Stimulated activated memory B cell treated with anti-CD40 and anti-IgM and Interleukin-4, amounts not matched to agents 10 μg/mL and 1 μg/mL and 100 μg/mL, for 72 hours (primary cell): ENCODE measurements around the gene CHDH.

Source experiments
- ATAC-seq: fragments of 150-1000 bp; cut with Tn5 transposase; 2 replicates; pipeline ENCODE4 v1.10.0; 2021
- H3K27ac Mint-ChIP-seq: one replicate; pipeline ENCODE4 v1.8.0; 2022; ENCODE audit warnings: mild to moderate bottlenecking, mixed read lengths
- H3K27me3 Mint-ChIP-seq: one replicate; pipeline ENCODE4 v1.8.0; 2022; ENCODE audit warnings: mixed read lengths
- H3K36me3 Mint-ChIP-seq: one replicate; pipeline ENCODE4 v1.8.0; 2022; ENCODE audit warnings: mixed read lengths
- H3K4me1 Mint-ChIP-seq: one replicate; pipeline ENCODE4 v1.8.0; 2022; ENCODE audit warnings: mixed read lengths
- H3K4me3 Mint-ChIP-seq: one replicate; pipeline ENCODE4 v1.8.0; 2022; ENCODE audit warnings: mild to moderate bottlenecking, moderate library complexity, mixed read lengths
- H3K9me3 Mint-ChIP-seq: one replicate; pipeline ENCODE4 v1.8.0; 2022; ENCODE audit warnings: mixed read lengths

The CHDH gene

GRCh38 chr3:53846134-53846850, at the start of gene CHDH, which contains the start of gene IL17RB:
CHDH (minus strand) TSS chr3:53846419; CDS start chr3:53824008, 22,411 bp downstream.
IL17RB (plus strand) TSS chr3:53846568; CDS start chr3:53846589, 21 bp downstream.
- Mint-ChIP-seq H3K4me3 (peak within 1 kb of the TSS; percentile 79), H3K27ac (peak within 1 kb of the TSS; percentile 80), H3K27me3 (peaks cover 10% of the 10 kb centered on the region), H3K9me3 (no peaks in the 10 kb centered on the region), H3K36me3 (peaks cover 22% of the 10 kb centered on the region), H3K4me1 (peaks cover 41% of the 10 kb centered on the region)
- peak; percentile 61 for ATAC-seq

- H3K4me3 Mint-ChIP-seq, result peak overlapping the region; percentile 83
- ATAC-seq, result no peak
- H3K9me3 Mint-ChIP-seq, result peaks cover 6% of the 10 kb centered on the region
- peaks cover 3% of the 10 kb centered on the region for H3K27me3 Mint-ChIP-seq
- peaks cover 20% of the 10 kb centered on the region for H3K36me3 Mint-ChIP-seq
- H3K4me1 Mint-ChIP-seq, result peaks cover 44% of the 10 kb centered on the region
- H3K27ac Mint-ChIP-seq, result peak overlapping the region; percentile 98
These were observed 46.0 kb upstream of the CHDH start for GRCh38 chr3:53892286-53892637.

- no peaks in the 10 kb centered on the region for H3K27me3 Mint-ChIP-seq
- peak; percentile 98 for ATAC-seq
- H3K4me3 Mint-ChIP-seq, result peak within 1 kb of the TSS; percentile 83
- peaks cover 44% of the 10 kb centered on the region for H3K4me1 Mint-ChIP-seq
- peak within 1 kb of the TSS; percentile 98 for H3K27ac Mint-ChIP-seq
- peaks cover 20% of the 10 kb centered on the region for H3K36me3 Mint-ChIP-seq
- peaks cover 6% of the 10 kb centered on the region for H3K9me3 Mint-ChIP-seq
These were observed 45.5 kb upstream of the CHDH start, which contains the start of gene SELENOK for GRCh38 chr3:53891497-53892285. SELENOK (minus strand) TSS chr3:53891859.

- Mint-ChIP-seq H3K36me3 (peaks cover 25% of the 10 kb centered on the region), H3K4me1 (peaks cover 44% of the 10 kb centered on the region), H3K4me3 (peak overlapping the region; percentile 83), H3K27me3 (no peaks in the 10 kb centered on the region), H3K9me3 (peaks cover 6% of the 10 kb centered on the region), H3K27ac (peak overlapping the region; percentile 98)
- ATAC-seq, result no peak
These were observed 44.7 kb upstream of the CHDH start for GRCh38 chr3:53890726-53891475.

- H3K4me3 Mint-ChIP-seq, result no peak overlapping the region
- H3K4me1 Mint-ChIP-seq, result peaks cover 43% of the 10 kb centered on the region
- no peaks in the 10 kb centered on the region for H3K27me3 Mint-ChIP-seq
- peaks cover 4% of the 10 kb centered on the region for H3K9me3 Mint-ChIP-seq
- H3K36me3 Mint-ChIP-seq, result peaks cover 29% of the 10 kb centered on the region
- no peak for ATAC-seq
- no peak overlapping the region for H3K27ac Mint-ChIP-seq
These were observed 42.0 kb upstream of the CHDH start for GRCh38 chr3:53888232-53888631.

GRCh38 chr3:53887446-53887845, 41.2 kb upstream of the CHDH start:
- Mint-ChIP-seq H3K36me3 (peaks cover 26% of the 10 kb centered on the region), H3K4me1 (peaks cover 40% of the 10 kb centered on the region), H3K9me3 (no peaks in the 10 kb centered on the region), H3K27ac (no peak overlapping the region), H3K4me3 (no peak overlapping the region), H3K27me3 (no peaks in the 10 kb centered on the region)
- no peak for ATAC-seq

GRCh38 chr3:53885239-53885638, 39.0 kb upstream of the CHDH start:
- Mint-ChIP-seq H3K9me3 (no peaks in the 10 kb centered on the region), H3K4me1 (peaks cover 39% of the 10 kb centered on the region), H3K27ac (no peak overlapping the region), H3K36me3 (peaks cover 31% of the 10 kb centered on the region), H3K27me3 (no peaks in the 10 kb centered on the region), H3K4me3 (no peak overlapping the region)
- ATAC-seq, result no peak

- H3K27ac Mint-ChIP-seq, result no peak overlapping the region
- ATAC-seq, result no peak
- no peak overlapping the region for H3K4me3 Mint-ChIP-seq
- peaks cover 34% of the 10 kb centered on the region for H3K4me1 Mint-ChIP-seq
- peaks cover 35% of the 10 kb centered on the region for H3K36me3 Mint-ChIP-seq
- no peaks in the 10 kb centered on the region for H3K27me3 Mint-ChIP-seq
- H3K9me3 Mint-ChIP-seq, result no peaks in the 10 kb centered on the region
These were observed 38.4 kb upstream of the CHDH start for GRCh38 chr3:53884623-53885022.

GRCh38 chr3:53883008-53883407, 36.8 kb upstream of the CHDH start:
- Mint-ChIP-seq H3K27me3 (no peaks in the 10 kb centered on the region), H3K36me3 (peaks cover 38% of the 10 kb centered on the region), H3K4me1 (peaks cover 25% of the 10 kb centered on the region), H3K9me3 (no peaks in the 10 kb centered on the region), H3K27ac (peak overlapping the region; percentile 89), H3K4me3 (peak overlapping the region; percentile 96)
- ATAC-seq, result no peak

GRCh38 chr3:53881691-53882593, 35.7 kb upstream of the CHDH start, which contains the start of gene ACTR8:
ACTR8 (minus strand) TSS chr3:53882152; CDS start chr3:53882101, 51 bp downstream.
- H3K27ac Mint-ChIP-seq, result peak within 1 kb of the TSS; percentile 89
- H3K9me3 Mint-ChIP-seq, result no peaks in the 10 kb centered on the region
- H3K36me3 Mint-ChIP-seq, result peaks cover 44% of the 10 kb centered on the region
- peaks cover 26% of the 10 kb centered on the region for H3K4me1 Mint-ChIP-seq
- H3K27me3 Mint-ChIP-seq, result no peaks in the 10 kb centered on the region
- peak within 1 kb of the TSS; percentile 96 for H3K4me3 Mint-ChIP-seq
- ATAC-seq, result peak; percentile 97

GRCh38 chr3:53880396-53881345, 34.5 kb upstream of the CHDH start:
- ATAC-seq, result no peak
- Mint-ChIP-seq H3K27me3 (no peaks in the 10 kb centered on the region), H3K4me3 (peak overlapping the region; percentile 96), H3K9me3 (no peaks in the 10 kb centered on the region), H3K27ac (peak overlapping the region; percentile 89), H3K4me1 (peaks cover 26% of the 10 kb centered on the region), H3K36me3 (peaks cover 48% of the 10 kb centered on the region)

GRCh38 chr3:53865732-53866499, 19.7 kb upstream of the CHDH start:
- no peak for ATAC-seq
- peaks cover 86% of the 10 kb centered on the region for H3K36me3 Mint-ChIP-seq
- no peaks in the 10 kb centered on the region for H3K27me3 Mint-ChIP-seq
- H3K27ac Mint-ChIP-seq, result no peak overlapping the region
- no peaks in the 10 kb centered on the region for H3K9me3 Mint-ChIP-seq
- peaks cover 27% of the 10 kb centered on the region for H3K4me1 Mint-ChIP-seq
- H3K4me3 Mint-ChIP-seq, result no peak overlapping the region

GRCh38 chr3:53863145-53863544, 16.9 kb upstream of the CHDH start:
- Mint-ChIP-seq H3K4me1 (peaks cover 37% of the 10 kb centered on the region), H3K4me3 (no peak overlapping the region), H3K36me3 (peaks cover 72% of the 10 kb centered on the region), H3K9me3 (no peaks in the 10 kb centered on the region), H3K27ac (no peak overlapping the region), H3K27me3 (no peaks in the 10 kb centered on the region)
- ATAC-seq, result no peak
